Jurkat, Clone E6-1 (cell line): ENCODE results near the gene AJM1.

Experiments
- DNase-seq: peaks from one replicate; pipeline ENCODE4 v3.0.0-alpha.2; 2011; ENCODE audit warnings: low read depth, low spot score
- H3K4me3 ChIP-seq: 2 replicates; pipeline ENCODE4 v1.5.1; 2011; ENCODE audit warnings: mild to moderate bottlenecking, low read length, control low read depth, moderate library complexity

AJM1 gene

DNA sequence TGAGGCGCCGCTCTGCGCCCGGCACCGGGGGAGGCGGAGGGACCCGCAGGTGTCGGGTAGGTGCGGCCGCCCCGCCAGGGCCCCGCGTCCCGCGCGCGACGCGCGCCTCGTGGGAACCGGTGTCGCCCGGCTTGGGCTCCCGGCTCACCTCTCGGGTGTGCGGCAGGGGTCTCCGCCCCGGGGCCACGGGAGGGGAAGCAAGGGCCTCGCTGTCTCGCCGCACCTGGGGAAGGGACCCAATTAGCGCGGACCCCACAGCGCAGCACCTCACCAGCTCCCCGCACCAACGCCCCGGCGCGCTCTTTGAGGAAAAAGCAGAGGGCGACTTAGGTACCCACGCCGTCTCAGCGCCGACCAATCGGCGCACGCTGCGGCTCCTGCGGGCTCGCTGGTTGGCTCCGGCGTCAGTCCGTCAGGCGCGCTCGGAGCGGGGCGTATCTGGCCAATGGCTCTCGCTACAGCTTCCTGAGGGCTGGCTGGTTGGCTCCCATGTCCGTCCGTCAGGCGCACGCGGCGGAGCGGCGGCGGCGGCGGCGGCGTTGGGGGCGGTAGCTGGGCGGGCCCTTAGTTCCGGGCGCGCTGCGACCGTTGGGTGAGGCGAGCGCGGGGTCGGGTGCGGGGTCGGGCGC, 43.8 kb downstream of the AJM1 start, which contains the start of gene TRAF2:
Gene TRAF2 (plus strand): TSS at position 567 of the 629 bp plus-strand sequence. CDS start 12,225 bp downstream, outside the sequence.
- DNase-seq: peak; percentile 99
- peak within 1 kb of the TSS; percentile 70 for H3K4me3 ChIP-seq

DNA sequence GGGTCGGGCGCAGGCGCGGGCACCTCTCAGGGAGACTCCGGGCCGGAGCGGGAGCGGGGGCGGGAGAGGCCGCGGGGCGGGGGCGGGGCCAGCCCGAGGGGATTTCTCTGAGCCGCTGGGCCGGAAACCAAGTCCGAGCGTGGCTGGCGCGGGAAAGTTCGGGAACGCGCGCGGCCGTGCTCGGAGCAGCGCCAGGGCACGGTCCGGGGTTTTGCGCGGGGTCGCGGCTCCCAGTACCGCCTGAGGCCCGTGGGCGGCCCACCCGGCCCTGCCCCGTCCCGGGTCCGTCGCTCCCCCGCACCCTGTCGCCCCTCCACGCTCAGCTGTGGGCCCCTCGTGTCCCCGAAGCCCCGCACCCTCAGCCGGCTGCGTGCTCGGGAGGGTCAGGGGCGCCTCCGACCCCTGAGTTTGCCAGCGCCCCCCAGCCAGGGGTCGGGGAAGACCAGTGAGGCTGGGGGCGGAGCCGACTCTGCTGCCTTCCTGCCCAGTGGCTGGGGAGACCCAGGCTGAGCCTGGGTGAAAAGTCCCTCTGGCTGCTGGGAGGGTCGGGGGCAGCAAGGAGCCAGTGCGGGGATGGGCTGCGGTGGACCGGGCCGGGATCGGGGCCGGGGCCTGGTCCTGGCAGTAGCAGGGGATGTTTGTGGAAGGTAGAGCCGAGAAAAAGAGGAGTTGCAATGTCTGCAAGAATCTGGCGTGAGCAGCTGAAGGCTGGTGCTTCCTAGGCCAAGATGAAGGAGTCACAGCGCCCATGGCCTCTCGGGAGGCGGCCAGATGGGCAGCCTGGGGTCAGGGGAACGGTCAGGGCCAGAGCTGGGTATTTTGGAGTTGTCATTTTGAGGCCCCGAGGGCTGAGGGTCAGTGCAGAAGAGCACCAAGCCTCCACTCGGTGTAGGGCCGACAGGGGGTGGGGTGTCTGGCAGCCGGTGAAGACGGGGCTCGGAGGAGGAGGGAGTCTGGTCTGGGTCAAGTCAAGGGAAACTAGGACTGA, 44.6 kb downstream of the AJM1 start:
- no peak for DNase-seq
- peak overlapping the region; percentile 65 for H3K4me3 ChIP-seq

DNA sequence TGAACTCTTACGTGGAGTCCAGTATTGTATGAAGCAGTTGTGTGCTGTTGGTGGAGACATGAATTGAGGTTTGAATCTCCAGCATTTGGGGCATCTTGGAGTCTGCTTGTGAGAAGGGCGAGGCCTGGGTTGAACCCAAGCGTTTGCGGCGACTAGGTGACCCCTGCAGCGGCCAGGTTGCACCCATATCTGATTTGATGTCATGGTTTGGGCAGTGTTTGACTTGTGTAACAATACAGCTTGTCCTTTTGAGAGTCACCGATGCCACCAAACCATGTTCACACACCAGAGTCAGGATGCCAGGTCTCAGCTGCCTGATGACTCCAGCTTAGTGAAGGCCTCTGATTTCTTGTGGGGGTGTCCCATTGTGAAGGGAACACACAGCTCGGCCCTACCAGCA, 46.2 kb downstream of the AJM1 start:
- no peak for DNase-seq
- no peak overlapping the region for H3K4me3 ChIP-seq

DNA sequence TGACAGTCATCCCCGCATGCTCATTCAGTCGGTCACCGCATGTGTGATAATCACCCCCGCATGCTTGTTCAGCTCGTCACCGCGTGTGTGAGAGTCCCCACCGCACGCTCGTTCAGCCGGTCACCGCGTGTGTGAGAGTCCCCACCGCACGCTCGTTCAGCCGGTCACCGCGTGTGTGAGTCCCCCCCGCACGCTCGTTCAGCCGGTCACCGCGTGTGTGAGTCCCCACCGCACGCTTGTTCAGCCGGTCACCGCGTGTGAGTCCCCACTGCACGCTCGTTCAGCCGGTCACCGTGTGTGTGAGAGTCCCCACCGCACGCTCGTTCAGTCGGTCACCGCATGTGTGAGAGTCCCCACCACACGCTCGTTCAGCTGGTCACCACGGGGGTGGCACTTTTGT, 47.6 kb downstream of the AJM1 start:
- H3K4me3 ChIP-seq: no peak overlapping the region
- DNase-seq: no peak

DNA sequence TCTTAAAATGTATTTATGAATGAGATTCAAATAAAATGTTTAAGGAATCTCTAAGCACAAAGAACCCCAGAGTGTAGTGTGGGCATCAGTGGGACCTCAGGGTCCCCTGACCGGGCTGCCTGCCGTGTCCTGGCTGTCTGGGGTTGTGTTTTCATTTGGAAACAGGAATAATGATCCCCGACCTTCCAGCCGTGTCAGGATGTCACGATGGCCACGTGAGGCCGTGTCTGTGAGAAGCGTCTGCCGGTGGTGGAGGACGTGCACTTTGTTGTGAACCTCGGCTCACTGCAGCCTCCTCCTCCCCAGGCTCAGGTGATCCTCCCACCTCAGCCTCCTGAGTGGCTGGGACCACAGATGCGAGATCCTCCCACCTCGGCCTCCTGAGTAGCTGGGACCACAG, 48.4 kb downstream of the AJM1 start:
- H3K4me3 ChIP-seq: no peak overlapping the region
- DNase-seq: no peak
